Measurements from ENCODE around the gene PROM2. TPM values are rescaled to one million over a fixed set of nuclear protein-coding genes. Genes with fewer than 3 reads are reported as not detected.

PROM2 gene
- total RNA-seq, 1 experiment from 2014 or later = 3.1 TPM

DNA sequence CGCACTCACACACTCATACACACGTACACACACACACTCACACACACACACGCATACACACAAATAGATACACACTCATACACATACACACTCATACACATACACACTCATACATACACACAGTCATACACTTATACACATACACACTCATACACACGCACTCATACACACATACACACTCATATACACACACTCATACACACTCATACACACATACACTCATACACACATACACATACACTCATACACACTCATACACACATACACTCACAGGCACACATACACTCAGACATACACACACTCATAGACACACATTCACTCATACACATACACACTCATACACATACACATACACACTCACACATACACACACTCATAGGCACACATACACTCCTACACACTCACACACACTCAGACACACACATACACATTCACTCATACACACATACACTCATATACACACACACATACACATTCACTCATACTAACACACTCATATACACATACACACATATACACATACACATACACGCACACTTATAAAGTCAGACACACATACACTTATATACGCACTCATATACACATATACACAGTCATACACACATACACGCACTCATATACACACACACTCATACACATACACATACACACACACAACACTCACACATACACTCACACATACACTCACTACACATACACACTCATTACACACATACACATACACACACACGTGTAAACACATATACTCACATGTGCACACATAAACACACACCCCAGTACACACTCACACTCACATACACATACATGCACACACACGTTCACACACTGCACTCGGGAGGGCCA, 51.6 kb downstream of the PROM2 start:
- DNase-seq = no peak
- Histone ChIP-seq H4K91ac (ENCODE audit: insufficient read length, low read depth, low read length) (no peak overlapping the region), H3K27ac (ENCODE audit: insufficient read length, low read depth, low read length) (no peak overlapping the region), H2BK120ac (ENCODE audit: low read depth, low read length, poor library complexity, severe bottlenecking) (no peak overlapping the region), H2BK20ac (ENCODE audit: low read depth, low read length, poor library complexity, severe bottlenecking) (no peak overlapping the region), H3K4me2 (ENCODE audit: insufficient read depth, insufficient read length, low read length) (no peak overlapping the region), H3K4me1 (ENCODE audit: insufficient read depth, low read length) (no peaks in the 10 kb centered on the region), H4K8ac (replicated peaks; ENCODE audit: insufficient read length, low read depth, low read length) (no peak overlapping the region), H3K14ac (ENCODE audit: insufficient read depth, low read length) (no peak overlapping the region), H4K20me1 (ENCODE audit: control insufficient read depth, insufficient read depth, insufficient read length) (no peaks in the 10 kb centered on the region), H2BK15ac (ENCODE audit: low read depth, low read length) (no peak overlapping the region), H4K5ac (ENCODE audit: insufficient read length, low read depth, low read length) (no peak overlapping the region), H3K4ac (ENCODE audit: low read depth, low read length) (no peak overlapping the region), H3K23me2 (ENCODE audit: insufficient read length, low read depth, low read length, poor library complexity, severe bottlenecking) (no peaks in the 10 kb centered on the region), H3K9me3 (ENCODE audit: control insufficient read depth, low read depth, low read length) (no peaks in the 10 kb centered on the region), H3K23ac (ENCODE audit: insufficient read length, low read depth, low read length) (no peak overlapping the region), H3K79me1 (ENCODE audit: insufficient read depth, low read depth, low read length, poor library complexity, severe bottlenecking) (no peaks in the 10 kb centered on the region), H3K27me3 (ENCODE audit: insufficient read depth, low read length) (no peaks in the 10 kb centered on the region), H3K18ac (ENCODE audit: insufficient read length, low read depth, low read length) (no peak overlapping the region), H2BK12ac (ENCODE audit: insufficient read length, low read depth, low read length) (no peak overlapping the region), H2AK5ac (ENCODE audit: insufficient read length, low read length) (no peak overlapping the region), H2AFZ (ENCODE audit: low read length) (no peak overlapping the region), H3K79me2 (ENCODE audit: insufficient read depth, low read length) (no peaks in the 10 kb centered on the region), H3T11ph (ENCODE audit: low read length) (no peak overlapping the region), H3K56ac (ENCODE audit: insufficient read length, low read depth, low read length) (no peak overlapping the region), H3K9ac (ENCODE audit: extremely low read depth, insufficient read length, low read length) (no peak overlapping the region), H2BK5ac (ENCODE audit: insufficient read length, low read length) (no peak overlapping the region)
- 100% methylated on average over 6 of the region's 10 CpGs for WGBS (ENCODE audit: extremely low coverage, insufficient read length, low lambda C conversion rate)
- H3K27me3 Mint-ChIP-seq (ENCODE audit: low read depth) = no peaks in the 10 kb centered on the region; the same call in none of the 2 replicates
- TF ChIP-seq, protein P1, sequence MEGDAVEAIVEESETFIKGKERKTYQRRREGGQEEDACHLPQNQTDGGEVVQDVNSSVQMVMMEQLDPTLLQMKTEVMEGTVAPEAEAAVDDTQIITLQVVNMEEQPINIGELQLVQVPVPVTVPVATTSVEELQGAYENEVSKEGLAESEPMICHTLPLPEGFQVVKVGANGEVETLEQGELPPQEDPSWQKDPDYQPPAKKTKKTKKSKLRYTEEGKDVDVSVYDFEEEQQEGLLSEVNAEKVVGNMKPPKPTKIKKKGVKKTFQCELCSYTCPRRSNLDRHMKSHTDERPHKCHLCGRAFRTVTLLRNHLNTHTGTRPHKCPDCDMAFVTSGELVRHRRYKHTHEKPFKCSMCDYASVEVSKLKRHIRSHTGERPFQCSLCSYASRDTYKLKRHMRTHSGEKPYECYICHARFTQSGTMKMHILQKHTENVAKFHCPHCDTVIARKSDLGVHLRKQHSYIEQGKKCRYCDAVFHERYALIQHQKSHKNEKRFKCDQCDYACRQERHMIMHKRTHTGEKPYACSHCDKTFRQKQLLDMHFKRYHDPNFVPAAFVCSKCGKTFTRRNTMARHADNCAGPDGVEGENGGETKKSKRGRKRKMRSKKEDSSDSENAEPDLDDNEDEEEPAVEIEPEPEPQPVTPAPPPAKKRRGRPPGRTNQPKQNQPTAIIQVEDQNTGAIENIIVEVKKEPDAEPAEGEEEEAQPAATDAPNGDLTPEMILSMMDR (conservative IDR thresholded peaks at IDR 0.05) = no peak
- peak overlapping the region in 1 of 2 experiments; percentile 0; a peak in 1 of 5 replicates for H3K4me3 Mint-ChIP-seq
- H3K4me1 Mint-ChIP-seq = peaks cover 2 to 3% of the 10 kb centered on the region in 2 experiments; a peak in 3 of 4 replicates
- H3K9me3 Mint-ChIP-seq = peaks cover 1 to 3% of the 10 kb centered on the region in 2 experiments; a peak in 2 of 5 replicates
- H3K27ac Mint-ChIP-seq = no peak overlapping the region; a peak in 1 of 7 replicates
- no peaks in the 10 kb centered on the region for H3K36me3 Mint-ChIP-seq (ENCODE audit: insufficient read depth in 1 of 3, low read depth in 3 of 3)
